Brain microvascular endothelial cell (primary cell): ENCODE results near the gene TVP23C.

ENCODE experiments used
- DNase-seq: peaks from one replicate; pipeline ENCODE4 v3.0.0-alpha.2; 2020
- H3K27ac ChIP-seq: fragments of 250-450 bp; sonication (Bioruptor Pico); 2 replicates; pipeline ENCODE4 v1.5.1; 2020; ENCODE audit warnings: mild to moderate bottlenecking, moderate library complexity
- H3K27me3 ChIP-seq: fragments of 250-450 bp; sonication (Bioruptor Pico); replicated peaks from 2 replicates; pipeline ENCODE4 v1.5.1; 2020; ENCODE audit warnings: mild to moderate bottlenecking
- H3K36me3 ChIP-seq: fragments of 250-450 bp; sonication (Bioruptor Pico); replicated peaks from 2 replicates; pipeline ENCODE4 v1.5.1; 2020; ENCODE audit warnings: mild to moderate bottlenecking
- H3K4me3 ChIP-seq: 2 replicates; pipeline ENCODE4 v1.5.1; 2011; ENCODE audit warnings: low read depth, mild to moderate bottlenecking, control low read depth, low read length, moderate library complexity
- CTCF ChIP-seq: IDR thresholded peaks from 2 replicates; pipeline ENCODE4 v1.5.1; 2011; ENCODE audit warnings: low read depth, mild to moderate bottlenecking, moderate library complexity, low read length, control low read depth, inconsistent platforms; ENCODE audit errors: missing control alignments
- in situ Hi-C: cut with HindIII; loops from 2 replicates; pipeline ENCODE4 v1.10.0; 2017; ENCODE audit warnings: low sequenced_read_pairs, low pct_ligation_motif_present

Gene TVP23C

DNA sequence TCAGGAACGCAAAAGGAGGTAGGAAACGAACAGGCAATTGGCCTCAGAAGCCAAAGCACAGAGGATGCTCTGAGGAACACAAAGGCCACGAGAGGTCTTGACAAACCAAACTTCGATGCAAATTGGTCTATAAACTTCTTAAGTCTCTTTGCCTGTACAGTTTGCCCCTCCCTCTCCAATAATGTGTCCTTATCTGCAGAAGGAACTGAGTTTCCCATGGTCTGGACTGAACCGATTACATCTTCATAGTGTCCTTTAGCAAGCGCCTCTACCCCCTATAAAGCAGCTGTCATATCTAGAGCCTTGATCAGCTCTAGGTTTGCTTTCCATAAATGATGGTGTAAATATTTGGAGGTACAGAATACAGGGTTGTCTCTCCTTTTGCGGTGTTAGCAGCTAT is 92.7 kb downstream of the TVP23C start:
- DNase-seq = no peak
- Histone ChIP-seq H3K27ac (no peak overlapping the region), H3K27me3 (no peaks in the 10 kb centered on the region), H3K4me3 (no peak overlapping the region), H3K36me3 (no peaks in the 10 kb centered on the region)
- in situ Hi-C loops = no loop called here
- no peak for TF ChIP-seq CTCF

GRCh38 chr17:15469260-15469659 is 94.0 kb downstream of the TVP23C start:
- no peaks in the 10 kb centered on the region for H3K27me3 ChIP-seq
- peak; percentile 92 for DNase-seq
- no peak for TF ChIP-seq CTCF
- in situ Hi-C loops = no loop called here
- no peak overlapping the region for H3K27ac ChIP-seq
- no peak overlapping the region for H3K4me3 ChIP-seq
- no peaks in the 10 kb centered on the region for H3K36me3 ChIP-seq

DNA sequence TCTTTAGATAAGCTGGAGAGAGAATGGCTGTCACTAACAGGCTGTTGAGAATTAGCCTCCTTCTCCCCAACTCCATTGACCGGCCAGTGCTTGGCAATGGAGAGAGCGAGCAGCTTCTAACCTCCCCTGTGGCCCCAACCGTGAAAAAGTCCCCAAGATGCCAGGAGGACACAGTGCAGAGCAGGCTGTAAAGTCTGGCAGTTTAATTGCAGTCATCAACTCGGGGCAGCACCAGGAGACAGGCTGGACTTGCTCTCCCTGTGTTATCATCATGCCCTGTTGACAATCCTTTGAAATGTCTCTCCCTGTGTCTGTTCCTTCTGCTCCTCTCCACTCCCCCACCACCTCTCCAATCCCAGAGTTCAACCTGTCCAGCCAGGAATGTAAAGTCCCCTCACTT is 95.2 kb downstream of the TVP23C start:
- Histone ChIP-seq H3K27ac (no peak overlapping the region), H3K4me3 (no peak overlapping the region), H3K36me3 (no peaks in the 10 kb centered on the region), H3K27me3 (no peaks in the 10 kb centered on the region)
- TF ChIP-seq CTCF = no peak
- DNase-seq = no peak
- in situ Hi-C loops = no loop called here

- H3K27me3 ChIP-seq = no peaks in the 10 kb centered on the region
- no peaks in the 10 kb centered on the region for H3K36me3 ChIP-seq
- no peak within 1 kb of the TSS for H3K27ac ChIP-seq
- in situ Hi-C loops = no loop called here
- no peak for TF ChIP-seq CTCF
- DNase-seq = no peak
- no peak within 1 kb of the TSS for H3K4me3 ChIP-seq
Measured at GRCh38 chr17:15467592-15467991, 95.7 kb downstream of the TVP23C start, which contains the start of gene CDRT4. Gene CDRT4, minus strand, starts transcription at chr17:15467621. Its CDS starts 27,383 bp downstream, at chr17:15440238.

DNA sequence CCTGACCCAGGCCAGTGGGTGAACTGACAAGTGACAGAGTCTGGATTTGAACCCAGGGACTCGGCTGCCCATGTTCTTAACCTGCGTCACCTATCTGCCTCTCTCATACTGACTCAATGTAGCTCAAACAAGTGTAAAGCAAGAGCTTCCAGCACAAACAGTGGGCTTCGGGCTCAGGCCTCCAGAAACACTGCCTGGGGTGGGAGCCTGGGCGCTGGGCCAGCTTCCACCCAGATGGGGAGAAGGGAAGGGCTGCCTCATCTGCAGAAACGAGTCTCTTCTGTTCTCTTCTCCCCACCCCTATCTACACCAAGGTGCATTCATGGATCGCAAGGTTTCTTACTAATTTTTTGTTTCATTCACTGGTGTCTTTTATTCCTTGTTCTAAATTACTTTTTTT is 97.2 kb downstream of the TVP23C start:
- H3K36me3 ChIP-seq = no peaks in the 10 kb centered on the region
- H3K27ac ChIP-seq = no peak overlapping the region
- TF ChIP-seq CTCF = no peak
- in situ Hi-C loops = no loop called here
- H3K27me3 ChIP-seq = no peaks in the 10 kb centered on the region
- no peak for DNase-seq
- H3K4me3 ChIP-seq = no peak overlapping the region

DNA sequence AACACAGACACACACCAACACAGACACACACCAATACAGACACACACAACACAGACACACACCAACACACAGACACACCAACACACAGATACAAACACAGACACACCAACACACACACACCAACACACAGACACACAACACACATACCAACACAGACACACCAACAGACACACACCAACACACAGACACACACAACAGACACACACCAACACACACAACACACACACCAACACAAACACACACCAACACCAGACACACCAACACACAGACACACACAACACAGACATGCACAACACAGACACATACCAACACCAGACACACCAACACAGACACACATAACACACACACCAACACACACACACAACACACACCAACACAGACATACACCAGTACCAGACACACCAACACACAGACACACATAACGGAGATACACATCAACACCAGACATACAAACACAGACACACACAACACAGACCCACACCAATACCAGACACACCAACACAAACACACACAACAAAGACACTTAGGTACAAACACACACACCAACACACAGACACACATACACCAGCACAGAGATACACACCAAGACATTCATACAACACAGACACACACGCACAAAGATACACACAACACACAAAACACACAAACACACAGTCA is 98.1 kb downstream of the TVP23C start:
- TF ChIP-seq CTCF = no peak
- no peaks in the 10 kb centered on the region for H3K36me3 ChIP-seq
- no peak for DNase-seq
- no peak overlapping the region for H3K27ac ChIP-seq
- in situ Hi-C loops = no loop called here
- no peak overlapping the region for H3K4me3 ChIP-seq
- no peaks in the 10 kb centered on the region for H3K27me3 ChIP-seq
